SK-N-SH (cell line): Measurements from ENCODE around the gene CBFA2T3. TPM values are rescaled to one million over a fixed set of nuclear protein-coding genes. Genes with fewer than 3 reads are reported as not detected.
"Not testable (repeated sequence)": the region's sequence is repeated elsewhere in the genome, so short reads cannot be mapped to it uniquely, and the experiment has no call there.

Experiments
- CTCF ChIA-PET: fragments of 300-600, 350-600 bp; formaldehyde crosslinking; extraction: SDS; loops from one replicate; lab custom pipeline; 2021; lab: Yijun Ruan, JAX
- POLR2A ChIA-PET: fragments of 350-600 bp; sonication (Branson Sonifier 250); formaldehyde crosslinking; extraction: SDS; loops from one replicate; lab custom pipeline; 2020; ENCODE audit warnings: antibody characterized with exemption, inconsistent platforms; lab: Yijun Ruan, JAX
- DNase-seq: peaks from one replicate; pipeline ENCODE4 v3.0.0; 2012
- H2AFZ ChIP-seq: fragments of 200-600 bp; sonication (generic); 2 replicates; pipeline ENCODE4 v1.8.1; 2016; ENCODE audit warnings: antibody characterized with exemption, mild to moderate bottlenecking, low read depth
- H3F3A ChIP-seq: fragments of 200-600 bp; sonication (generic); replicated peaks from 2 replicates; pipeline ENCODE3; 2016; ENCODE audit warnings: antibody characterized with exemption, mild to moderate bottlenecking; ENCODE audit not compliant: insufficient read depth
- H3K27ac ChIP-seq, 2 experiments: fragments of 200-500 bp in 1 of 2; fragments of 200-600 bp in 1 of 2; sonication (Bioruptor generic) in 1 of 2; sonication (generic), shearing (Covaris generic) in 1 of 2; 2 replicates each; pipeline versions ENCODE4 v1.5.1 to v1.6.1; 2014 to 2016; ENCODE audit warnings: low read depth in 2 of 2, inconsistent platforms in 1 of 2, low read length in 1 of 2, mild to moderate bottlenecking in 1 of 2, mixed read lengths in 1 of 2
- H3K27me3 ChIP-seq: fragments of 200-600 bp; sonication (generic), shearing (Covaris generic); 2 replicates; pipeline ENCODE4 v1.6.1; 2016; ENCODE audit warnings: mixed run types; ENCODE audit not compliant: insufficient read depth
- H3K36me3 ChIP-seq, 2 experiments: fragments of 200-500 bp in 1 of 2; fragments of 200-600 bp in 1 of 2; sonication (Bioruptor generic) in 1 of 2; sonication (generic) in 1 of 2; replicated peaks in 1 of 2; 2 replicates each; pipeline versions ENCODE3 to v1.5.1; 2014 to 2016; ENCODE audit warnings: low read length in 1 of 2, mild to moderate bottlenecking in 1 of 2; ENCODE audit not compliant: insufficient read depth in 2 of 2, control insufficient read depth in 1 of 2
- H3K4me1 ChIP-seq, 2 experiments: fragments of 200-500 bp in 1 of 2; fragments of 200-600 bp in 1 of 2; sonication (Bioruptor generic) in 1 of 2; sonication (generic), shearing (Covaris generic) in 1 of 2; 2 replicates each; pipeline versions ENCODE4 v1.5.1 to v1.6.1; 2014 to 2016; ENCODE audit warnings: low read depth in 1 of 2, low read length in 1 of 2, mixed run types in 1 of 2; ENCODE audit not compliant: insufficient read depth in 2 of 2, control insufficient read depth in 1 of 2
- H3K4me2 ChIP-seq: fragments of 200-600 bp; sonication (generic), shearing (Covaris generic); 2 replicates; pipeline ENCODE4 v1.6.1; 2017; ENCODE audit warnings: mixed run types
- H3K4me3 ChIP-seq, 2 experiments: fragments of 200-500 bp in 1 of 2; fragments of 200-600 bp in 1 of 2; sonication (Bioruptor generic) in 1 of 2; sonication (generic), shearing (Covaris generic) in 1 of 2; 2 replicates each; pipeline versions ENCODE4 v1.5.1 to v1.8.1; 2014 to 2016; ENCODE audit warnings: low read depth in 2 of 2, inconsistent platforms in 1 of 2, low read length in 1 of 2, mild to moderate bottlenecking in 1 of 2, mixed read lengths in 1 of 2, moderate library complexity in 1 of 2
- H3K79me2 ChIP-seq: fragments of 200-600 bp; sonication (generic); 2 replicates; pipeline ENCODE4 v1.8.1; 2017; ENCODE audit warnings: mild to moderate bottlenecking; ENCODE audit not compliant: insufficient read depth
- H3K9ac ChIP-seq: fragments of 200-600 bp; sonication (generic); 2 replicates; pipeline ENCODE4 v1.6.1; 2017; ENCODE audit warnings: mixed run types
- H3K9me2 ChIP-seq: fragments of 200-600 bp; sonication (generic); 2 replicates; pipeline ENCODE4 v1.6.1; 2017; ENCODE audit warnings: mixed run types
- H3K9me3 ChIP-seq: fragments of 200-600 bp; sonication (generic); 2 replicates; pipeline ENCODE4 v1.6.1; 2017; ENCODE audit warnings: mixed run types, mild to moderate bottlenecking, moderate library complexity
- H4K20me1 ChIP-seq: fragments of 200-600 bp; sonication (generic); 2 replicates; pipeline ENCODE4 v1.6.1; 2017; ENCODE audit warnings: mild to moderate bottlenecking, mixed run types; ENCODE audit not compliant: insufficient read depth
- ELF1 ChIP-seq: IDR thresholded peaks from 2 replicates; pipeline ENCODE4 v1.4.0; 2012
- EP300 ChIP-seq, 2 experiments: IDR thresholded peaks; 2 replicates each; pipeline versions ENCODE4 v1.4.0 to v1.6.1; 2012; ENCODE audit warnings: borderline replicate concordance in 1 of 2, low read depth in 1 of 2, low read length in 1 of 2
- FOSL2 ChIP-seq: IDR thresholded peaks from 2 replicates; pipeline ENCODE4 v1.4.0; 2012; ENCODE audit warnings: low read depth, mild to moderate bottlenecking, moderate library complexity, borderline replicate concordance
- FOXJ3 ChIP-seq: sonication (generic); formaldehyde crosslinking; IDR thresholded peaks from 2 replicates; pipeline ENCODE4 v1.5.1; 2020; ENCODE audit warnings: mild to moderate bottlenecking, missing genetic modification reagents
- GABPA ChIP-seq: IDR thresholded peaks from 2 replicates; pipeline ENCODE4 v1.4.0; 2012; ENCODE audit warnings: low read depth, mild to moderate bottlenecking
- NRF1 ChIP-seq: IDR thresholded peaks from 2 replicates; pipeline ENCODE4 v1.6.1; 2012; ENCODE audit warnings: low read depth, mild to moderate bottlenecking, low read length
- RFX5 ChIP-seq: IDR thresholded peaks from 2 replicates; pipeline ENCODE4 v1.6.1; 2012; ENCODE audit warnings: mild to moderate bottlenecking, improper control_type of control experiment, low read length
- WGBS: methylation state at CpG from one replicate; pipeline ENCODE4 v1.1.6; 2017; ENCODE audit warnings: low lambda C conversion rate; 5-methylcytosine and 5-hydroxymethylcytosine counted together
- polyA plus RNA-seq, 3 experiments: library from polyadenylated mRNA; depleted of rRNA; stranded (reverse); fragments of >200 nt; gene quantifications; 2 replicates each; pipeline ENCODE4 v1.2.3, GENCODE V29; 2012
- TF ChIP-seq, protein P1 (sequence below): fragments of 150-350 bp; IDR thresholded peaks from 2 replicates; pipeline ENCODE4 v1.6.1; 2016; ENCODE audit warnings: mild to moderate bottlenecking, low read depth, low read length
- TF ChIP-seq, protein P2 (sequence below): IDR thresholded peaks from 2 replicates; pipeline ENCODE4 v1.4.0; 2012; ENCODE audit warnings: low read depth

CBFA2T3 gene
- polyA plus RNA-seq, 1 of the 3 experiments (the other 2 are of a cell fraction) = not detected

DNA sequence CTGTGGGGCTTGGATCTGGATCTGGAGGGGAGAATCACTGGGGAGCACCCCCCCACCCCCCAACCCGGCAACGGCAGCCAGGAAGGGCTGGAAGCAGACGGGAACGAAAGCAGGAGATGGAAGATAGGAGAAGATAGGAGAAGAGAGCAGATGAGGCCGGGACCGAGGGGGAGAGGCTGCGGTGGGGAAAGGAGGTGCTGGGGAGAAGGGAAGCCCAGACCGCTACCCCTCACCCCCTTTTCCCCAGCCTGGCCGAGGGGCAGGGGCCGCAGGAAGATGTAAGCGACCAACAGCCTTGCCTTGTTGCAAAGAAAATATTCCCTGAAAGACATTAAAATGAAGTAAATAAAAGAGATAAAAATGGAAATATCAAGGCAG, 26.8 kb upstream of the CBFA2T3 start:
- Histone ChIP-seq H3K9me2 (no peaks in the 10 kb centered on the region), H3K9me3 (no peaks in the 10 kb centered on the region), H3K27ac (peak overlapping the region in 1 of 2 experiments; percentile 28; a peak in 1 of 4 replicates), H3K4me3 (no peak overlapping the region), H4K20me1 (no peaks in the 10 kb centered on the region), H3F3A (no peaks in the 10 kb centered on the region), H3K79me2 (no peaks in the 10 kb centered on the region), H3K9ac (no peak overlapping the region), H3K4me2 (no peak overlapping the region), H3K36me3 (no peaks in the 10 kb centered on the region), H3K4me1 (peaks cover 0 to 5% of the 10 kb centered on the region in 2 experiments; a peak in 1 of 4 replicates), H2AFZ (no peak overlapping the region), H3K27me3 (0 out of 2 replicates have a peak, but pooled peaks cover 7% of the 10 kb centered on the region)
- CTCF ChIA-PET = no interaction called here
- 22% methylated on average over 11 of the region's 11 CpGs for WGBS
- POLR2A ChIA-PET = no interaction called here
- peak; percentile 73 for DNase-seq
- TF ChIP-seq FOSL2 (no peak), EP300 (IDR thresholded peaks at IDR 0.05; ENCODE audit: borderline replicate concordance in 1 of 2, low read depth in 1 of 2, low read length in 1 of 2) (no peak), NRF1 (no peak)

DNA sequence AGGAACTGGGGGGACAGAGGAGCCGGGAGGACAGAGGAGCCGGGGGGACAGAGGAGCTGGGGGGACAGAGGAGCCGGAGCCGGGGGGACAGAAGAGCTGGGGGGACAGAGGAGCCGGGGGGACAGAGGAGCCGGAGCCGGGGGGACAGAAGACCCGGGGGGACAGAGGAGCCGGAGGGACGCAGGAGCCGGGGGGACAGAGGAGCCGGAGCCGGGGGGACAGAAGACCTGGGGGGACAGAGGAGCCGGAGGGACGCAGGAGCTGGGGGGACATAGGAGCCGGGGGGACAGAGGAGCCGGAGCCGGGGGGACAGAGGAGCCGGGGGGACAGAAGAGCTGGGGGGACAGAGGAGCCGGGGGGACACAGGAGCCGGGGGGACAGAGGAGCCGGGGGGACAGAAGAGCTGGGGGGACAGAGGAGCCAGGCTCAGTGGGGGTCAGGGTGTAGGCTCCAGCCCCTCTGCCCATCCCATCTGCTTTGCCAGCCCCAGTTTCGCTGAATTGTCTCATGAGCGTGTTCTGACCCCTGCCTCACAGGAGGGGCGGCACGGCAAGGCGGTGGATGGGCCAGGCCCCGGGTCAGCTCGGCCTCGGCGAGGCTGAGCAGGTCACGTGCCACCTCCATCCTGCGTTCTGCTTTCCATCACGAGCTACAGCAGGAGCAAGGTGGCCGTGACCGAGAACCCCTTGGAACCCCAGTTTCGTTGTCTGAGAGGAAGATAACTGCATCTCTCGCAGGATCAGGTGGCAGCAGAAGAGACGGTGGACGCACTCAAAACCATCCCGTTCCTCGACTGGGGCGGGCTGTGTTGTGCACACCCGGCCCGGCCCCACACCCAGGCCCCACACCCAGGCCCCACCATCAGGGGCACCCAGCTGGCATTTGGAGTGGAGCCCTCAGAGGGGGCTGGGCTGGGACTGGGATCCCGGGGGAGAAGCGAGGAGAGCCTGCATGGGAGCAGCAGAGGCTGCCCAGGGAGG, 26.1 kb upstream of the CBFA2T3 start:
- Histone ChIP-seq H3K9me2 (no peaks in the 10 kb centered on the region), H4K20me1 (no peaks in the 10 kb centered on the region), H3K4me3 (no peak overlapping the region), H3K79me2 (no peaks in the 10 kb centered on the region), H3K27me3 (0 out of 2 replicates have a peak, but pooled peaks cover 7% of the 10 kb centered on the region), H3K27ac (no peak overlapping the region), H3K36me3 (no peaks in the 10 kb centered on the region), H3F3A (no peaks in the 10 kb centered on the region), H3K9ac (no peak overlapping the region), H2AFZ (no peak overlapping the region), H3K9me3 (no peaks in the 10 kb centered on the region)
- ChIA-PET POLR2A (interaction anchor here (0.6 kb wide), 1 partner anchor 140 kb away, joined by 3 read pairs; no protein-coding TSS in a partner anchor), CTCF (interaction anchor here (0.7 kb wide), 1 partner anchor 165 kb away, joined by 3 read pairs; no protein-coding TSS in a partner anchor)
- 64% methylated on average over 30 of the region's 47 CpGs for WGBS
- TF ChIP-seq, protein P1, sequence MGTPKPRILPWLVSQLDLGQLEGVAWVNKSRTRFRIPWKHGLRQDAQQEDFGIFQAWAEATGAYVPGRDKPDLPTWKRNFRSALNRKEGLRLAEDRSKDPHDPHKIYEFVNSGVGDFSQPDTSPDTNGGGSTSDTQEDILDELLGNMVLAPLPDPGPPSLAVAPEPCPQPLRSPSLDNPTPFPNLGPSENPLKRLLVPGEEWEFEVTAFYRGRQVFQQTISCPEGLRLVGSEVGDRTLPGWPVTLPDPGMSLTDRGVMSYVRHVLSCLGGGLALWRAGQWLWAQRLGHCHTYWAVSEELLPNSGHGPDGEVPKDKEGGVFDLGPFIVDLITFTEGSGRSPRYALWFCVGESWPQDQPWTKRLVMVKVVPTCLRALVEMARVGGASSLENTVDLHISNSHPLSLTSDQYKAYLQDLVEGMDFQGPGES = no peak
- TF ChIP-seq FOXJ3 (CRISPR knock-in tag) = no peak
- no peak for TF ChIP-seq ELF1
- no peak for TF ChIP-seq GABPA
- TF ChIP-seq, protein P2, sequence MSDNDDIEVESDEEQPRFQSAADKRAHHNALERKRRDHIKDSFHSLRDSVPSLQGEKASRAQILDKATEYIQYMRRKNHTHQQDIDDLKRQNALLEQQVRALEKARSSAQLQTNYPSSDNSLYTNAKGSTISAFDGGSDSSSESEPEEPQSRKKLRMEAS = no peak
- no peak for TF ChIP-seq RFX5
- TF ChIP-seq, all 33 proteins: peak for 0
- peaks cover 0 to 5% of the 10 kb centered on the region in 2 experiments; a peak in 1 of 4 replicates for H3K4me1 ChIP-seq
- peak; percentile 64 for DNase-seq
- H3K4me2 ChIP-seq = no peak overlapping the region

DNA sequence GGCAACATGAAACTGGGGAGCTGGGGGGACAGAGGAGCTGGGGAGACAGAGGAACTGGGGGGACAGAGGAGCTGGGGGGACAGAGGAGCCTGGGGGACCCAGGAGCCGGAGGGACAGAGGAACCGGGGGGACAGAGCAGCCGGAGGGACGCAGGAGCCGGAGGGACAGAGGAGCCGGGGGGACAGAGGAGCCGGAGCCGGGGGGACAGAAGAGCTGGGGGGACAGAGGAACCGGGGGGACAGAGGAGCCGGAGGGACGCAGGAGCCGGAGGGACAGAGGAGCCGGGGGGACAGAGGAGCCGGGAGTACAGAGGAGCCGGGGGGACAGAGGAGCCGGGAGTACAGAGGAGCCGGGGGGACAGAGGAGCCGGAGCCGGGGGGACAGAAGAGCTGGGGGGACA, 25.1 kb upstream of the CBFA2T3 start:
- DNase-seq = not testable (repeated sequence)
- WGBS = 68% methylated on average over 19 of the region's 19 CpGs
- POLR2A ChIA-PET = interaction anchor here (0.6 kb wide), 1 partner anchor 141 kb away, joined by 3 read pairs; no protein-coding TSS in a partner anchor

More for the DNA sequence above, 25.1 kb upstream of the CBFA2T3 start:
- H3K9ac ChIP-seq, H4K20me1 ChIP-seq, H3F3A ChIP-seq, H3K27ac ChIP-seq, H3K27me3 ChIP-seq, H3K9me2 ChIP-seq, H3K4me1 ChIP-seq, H3K9me3 ChIP-seq, H3K4me3 ChIP-seq, H3K79me2 ChIP-seq, H3K4me2 ChIP-seq, H2AFZ ChIP-seq, H3K36me3 ChIP-seq, CTCF ChIA-PET: not testable (repeated sequence)
